CD4-positive, alpha-beta T cell treated with Interleukin-6 at 100 ng/mL for 8 hours (primary cell): ENCODE data around the gene PHF14.

Experiments used
- DNase-seq: peaks from one replicate; pipeline ENCODE4 v3.0.0-alpha.2; 2020; ENCODE audit warnings: mixed read lengths, low spot score

Gene PHF14

DNA sequence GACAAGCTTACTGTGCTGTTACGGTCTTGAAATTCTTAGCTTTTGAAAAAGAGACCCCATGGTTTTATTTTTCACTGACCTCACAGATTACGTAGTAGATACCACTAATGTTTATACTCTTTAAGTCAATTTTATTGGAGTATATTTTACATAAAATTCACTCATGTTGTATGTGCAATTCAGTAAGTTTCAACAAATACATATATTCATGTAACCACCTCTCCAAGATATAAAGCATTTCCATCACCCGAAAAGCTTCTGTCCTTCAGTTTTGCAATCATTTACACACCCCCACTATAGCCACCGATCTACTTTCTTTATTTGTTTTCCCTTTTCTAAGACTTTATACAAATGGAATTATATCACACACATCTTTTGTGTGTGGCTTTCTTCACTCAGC, 199.2 kb downstream of the PHF14 start:
- DNase-seq, result no peak

- DNase-seq, result no peak
Measured at GRCh38 chr7:11175371-11175770, 201.7 kb downstream of the PHF14 start.

- no peak for DNase-seq
Measured at GRCh38 chr7:11175887-11176286, 202.2 kb downstream of the PHF14 start.

DNA sequence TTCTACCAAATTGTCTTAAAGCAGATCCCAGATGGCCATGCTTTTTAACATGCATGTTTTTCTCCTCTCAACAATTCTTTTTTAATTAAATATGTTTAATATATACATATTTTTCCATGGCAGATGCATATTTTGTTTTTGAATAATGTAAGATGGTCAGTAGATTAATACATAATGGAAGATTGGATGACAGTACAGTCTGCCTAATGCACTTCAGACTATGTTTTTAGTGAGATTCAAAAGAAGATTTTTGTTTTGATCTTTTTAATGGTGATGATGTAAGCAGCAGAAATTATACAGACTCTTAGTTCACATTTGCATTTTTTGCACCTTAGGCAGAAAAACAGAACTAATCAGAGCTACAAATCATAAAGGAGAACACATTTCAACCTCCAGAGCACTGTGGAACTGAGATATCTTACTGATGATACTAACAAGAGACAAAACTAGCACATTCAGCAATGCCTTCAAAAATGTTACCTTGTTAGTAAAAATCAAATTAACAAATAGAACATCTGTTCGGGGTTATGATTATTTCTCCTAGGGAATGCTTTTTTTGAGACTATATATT, 203.4 kb downstream of the PHF14 start:
- no peak for DNase-seq

DNA sequence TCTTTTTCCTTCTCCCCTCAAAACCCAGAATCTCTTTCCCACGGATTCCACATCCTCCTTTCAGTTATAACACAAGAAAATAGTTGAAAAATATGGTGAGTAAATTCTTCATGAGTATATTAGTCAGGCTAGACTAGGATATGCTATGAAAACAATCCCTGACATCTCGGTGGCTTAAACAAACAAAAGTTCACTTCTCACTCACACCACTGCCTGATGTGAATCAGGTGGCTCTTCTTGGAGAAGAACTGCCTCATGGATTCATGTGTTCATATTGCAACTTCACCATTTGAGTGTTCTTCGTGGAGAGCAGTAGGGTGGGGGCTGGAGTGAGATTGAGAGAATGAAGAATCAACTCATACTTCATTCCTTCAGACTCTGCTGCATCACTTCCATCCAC, 204.1 kb downstream of the PHF14 start:
- no peak for DNase-seq

- no peak for DNase-seq
Measured at GRCh38 chr7:11181590-11181989, 207.9 kb downstream of the PHF14 start.

- DNase-seq, result no peak
Measured at GRCh38 chr7:11182736-11183135, 209.1 kb downstream of the PHF14 start.

DNA sequence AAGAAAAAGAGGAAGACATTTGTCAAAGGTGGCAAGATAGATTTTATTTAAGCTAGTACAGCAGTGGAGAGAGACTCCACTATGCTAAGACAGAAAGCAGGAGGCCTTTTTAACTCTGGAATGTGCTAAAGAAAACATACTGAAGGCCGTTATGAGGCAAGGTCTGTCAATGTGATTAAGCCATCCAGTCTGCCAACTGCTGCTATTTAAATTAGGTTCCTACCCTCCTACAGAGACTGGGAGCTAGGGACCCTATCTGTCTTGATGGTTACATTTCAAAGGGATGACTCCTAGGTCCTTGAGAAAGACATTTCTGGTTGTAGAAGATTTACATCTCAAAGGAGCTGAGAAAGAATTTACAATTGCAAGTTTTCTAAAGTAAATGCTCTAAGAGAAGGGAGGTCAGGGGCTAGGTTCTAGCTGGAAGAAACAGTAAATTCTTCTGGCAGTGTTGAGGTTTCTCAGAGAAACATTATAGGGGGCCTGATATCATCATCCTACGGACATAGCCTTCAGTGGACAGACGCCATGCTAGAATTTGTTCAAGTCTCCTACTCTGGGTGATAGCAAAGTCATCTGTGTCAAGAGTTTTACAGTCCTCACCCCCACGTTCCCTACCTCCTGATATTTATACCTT, 211.6 kb downstream of the PHF14 start:
- no peak for DNase-seq

GRCh38 chr7:11188529-11189310, 215.0 kb downstream of the PHF14 start:
- no peak for DNase-seq

- DNase-seq, result no peak
Measured at GRCh38 chr7:11191081-11191480, 217.4 kb downstream of the PHF14 start.

DNA sequence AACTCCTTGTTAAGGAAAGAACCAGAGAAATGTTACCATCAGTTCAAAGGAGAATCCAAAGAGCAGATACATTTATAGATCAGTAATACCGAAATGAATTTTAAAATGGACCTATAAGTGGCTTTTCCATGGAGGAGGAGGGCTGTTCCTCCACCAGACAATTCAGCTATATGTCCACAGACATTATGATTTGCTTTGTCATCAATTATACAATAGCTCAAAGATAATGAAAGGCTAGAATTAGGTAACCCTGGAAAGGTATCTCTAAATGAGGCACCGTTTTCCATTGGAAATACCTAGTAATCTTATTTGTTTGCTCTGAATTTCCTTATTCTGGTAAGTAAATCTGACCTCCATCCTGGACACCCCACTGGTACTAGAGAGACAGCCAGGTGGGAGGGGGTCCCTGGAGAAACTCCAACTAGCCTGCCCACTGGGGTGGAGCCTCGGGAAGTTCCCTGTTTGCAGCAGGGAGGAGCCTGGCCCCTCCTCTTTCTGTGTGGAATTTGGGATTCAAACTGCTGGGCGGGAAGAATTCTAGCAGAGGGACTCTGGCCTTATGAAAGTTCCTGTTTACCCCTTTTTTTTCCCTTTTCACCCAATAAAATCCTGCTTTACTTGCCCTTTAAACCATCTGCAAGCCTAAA, 218.0 kb downstream of the PHF14 start:
- DNase-seq, result no peak

- DNase-seq, result no peak
Measured at GRCh38 chr7:11192506-11192905, 218.8 kb downstream of the PHF14 start.

DNA sequence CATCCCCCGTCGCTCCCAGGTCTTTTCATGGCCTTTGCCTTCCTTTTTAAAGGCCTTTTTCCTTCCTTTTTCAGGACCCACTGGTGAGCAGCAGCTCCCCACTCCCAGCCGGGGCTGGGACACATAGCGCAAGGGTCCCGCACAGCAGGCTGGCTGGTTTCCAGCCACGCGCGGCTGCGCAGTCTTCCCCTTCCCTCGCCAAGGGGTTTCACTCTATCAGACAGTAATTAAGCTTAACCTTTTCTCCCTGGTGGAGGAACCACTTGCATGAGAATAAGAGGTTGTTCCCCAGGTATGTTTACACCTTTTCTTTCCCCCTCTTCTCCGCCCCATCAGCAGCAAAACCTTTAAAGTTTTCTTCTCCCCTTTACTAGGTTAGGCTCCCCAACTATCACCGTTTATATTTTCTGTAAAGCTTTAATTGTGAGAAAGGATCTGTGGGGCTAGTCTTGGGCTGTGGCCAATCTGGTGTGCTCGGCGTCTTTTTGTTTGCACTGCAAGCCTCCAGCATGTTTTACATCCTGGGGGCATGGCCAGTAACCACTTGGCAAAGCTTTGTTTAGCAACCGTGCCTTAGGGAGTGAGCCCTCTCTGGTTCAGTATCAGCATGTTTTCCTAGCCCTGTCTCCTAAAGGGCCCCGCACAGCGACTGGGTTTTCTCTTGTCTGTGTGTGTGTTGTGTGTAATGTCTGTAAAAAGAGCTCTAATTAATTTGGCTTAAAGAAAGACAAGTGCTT, 219.6 kb downstream of the PHF14 start:
- DNase-seq, result no peak

GRCh38 chr7:11193888-11194287, 220.2 kb downstream of the PHF14 start:
- DNase-seq, result no peak

GRCh38 chr7:11194492-11194891, 220.8 kb downstream of the PHF14 start:
- DNase-seq, result no peak

GRCh38 chr7:11195502-11195901, 221.8 kb downstream of the PHF14 start:
- no peak for DNase-seq

DNA sequence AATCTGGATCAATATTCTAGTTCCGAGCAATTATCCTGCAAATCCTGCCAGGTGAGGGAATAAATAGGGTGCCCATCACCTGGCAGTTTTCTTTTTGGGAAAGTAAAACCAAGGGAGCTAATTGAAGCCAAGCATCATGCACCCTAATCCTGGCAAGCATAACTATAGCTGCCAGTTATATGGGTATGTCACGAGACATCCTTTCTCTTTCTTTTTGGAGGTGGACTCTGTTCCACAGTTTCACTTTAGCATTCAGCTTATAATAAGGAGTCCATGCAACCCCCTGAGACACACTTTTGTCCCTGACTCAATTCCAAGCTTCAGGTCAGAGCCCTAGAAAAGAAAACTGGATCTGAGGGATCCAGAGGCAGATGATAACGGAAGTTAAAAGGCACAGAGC, 222.5 kb downstream of the PHF14 start:
- DNase-seq, result no peak

DNA sequence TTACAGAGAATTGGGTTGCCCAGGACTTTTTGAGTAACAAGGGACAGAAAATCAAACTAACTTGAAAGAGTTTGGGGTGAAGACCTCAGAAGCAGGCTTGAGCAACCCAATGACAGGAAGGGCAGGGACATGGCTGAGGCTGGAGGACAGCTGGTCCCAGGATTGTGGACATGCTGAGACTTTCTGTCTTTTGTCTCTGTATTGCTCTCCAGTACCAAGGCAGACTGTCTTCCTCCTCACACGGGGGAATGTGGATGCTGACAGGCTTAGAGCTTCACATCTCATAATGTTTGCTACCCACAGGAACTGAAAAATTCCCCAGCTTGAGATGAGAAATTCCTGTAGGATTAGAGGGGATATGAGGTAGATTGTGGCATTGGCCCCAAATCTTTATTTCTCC, 229.6 kb downstream of the PHF14 start:
- DNase-seq, result no peak

- no peak for DNase-seq
Measured at GRCh38 chr7:11203683-11204082, 230.0 kb downstream of the PHF14 start.

DNA sequence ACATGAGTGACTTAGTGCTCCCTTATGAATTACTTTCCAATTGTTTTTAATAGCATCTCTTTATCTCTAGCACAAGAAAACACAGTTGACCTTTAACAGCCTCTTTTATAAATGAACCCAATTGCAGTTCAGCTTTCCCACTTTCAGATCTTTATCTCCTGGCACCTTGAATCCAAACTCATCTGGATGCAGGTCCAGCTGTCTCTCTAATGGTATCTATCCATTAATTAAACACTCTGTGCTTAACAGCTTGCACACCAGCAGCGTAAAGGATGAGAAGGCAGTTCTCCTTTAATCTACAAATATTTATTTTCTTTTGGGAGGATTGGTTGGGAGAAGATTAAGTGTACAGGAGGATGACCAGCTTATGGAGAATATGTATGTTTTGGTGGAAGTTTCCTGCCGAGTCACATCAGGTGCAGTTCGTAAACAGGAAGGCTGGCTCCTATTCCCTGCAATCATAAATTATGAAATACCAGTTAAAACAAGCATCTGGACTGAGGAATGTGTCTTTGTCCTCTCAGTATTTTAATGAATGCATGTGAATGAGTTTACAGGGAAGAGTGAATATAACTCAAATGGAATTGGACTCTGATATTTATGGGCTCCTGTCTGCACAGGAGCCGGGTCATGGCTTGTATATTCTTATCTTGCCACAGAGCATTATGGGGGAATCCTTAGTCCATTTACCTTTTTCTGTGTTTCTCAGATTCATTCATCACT, 232.7 kb downstream of the PHF14 start:
- no peak for DNase-seq

GRCh38 chr7:11207565-11207964, 233.9 kb downstream of the PHF14 start:
- no peak for DNase-seq
